Measurements from ENCODE around the gene ZNRF2. TPM values are rescaled to one million over a fixed set of nuclear protein-coding genes. Genes with fewer than 3 reads are reported as not detected.

ZNRF2 gene
- total RNA-seq, 3 donors from 2014 or later (not counting 1 experiment from before 2014, with no cell fraction given), result 35.0 to 43.7 (median 36.3) TPM

DNA sequence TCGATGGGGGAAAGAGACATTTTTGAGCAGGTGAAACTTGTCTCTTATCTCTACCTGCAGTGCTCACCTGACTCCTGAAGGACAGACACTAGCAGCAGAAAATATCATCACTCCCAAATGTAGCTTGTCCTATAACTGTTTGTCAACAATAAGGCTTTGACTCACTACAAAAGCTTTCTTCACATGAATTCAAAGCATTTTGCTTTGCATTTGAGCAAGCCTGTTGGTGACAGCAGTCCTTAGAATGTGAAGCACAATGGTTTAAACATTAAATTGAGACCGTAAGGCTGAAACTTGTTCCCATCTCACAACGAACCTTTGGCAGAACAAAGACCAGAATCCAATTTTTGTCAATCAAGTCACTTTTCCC, 30.6 kb upstream of the ZNRF2 start:
- H3K36me3 ChIP-seq (ENCODE audit: control insufficient read depth, insufficient read depth, low read length), result no peaks in the 10 kb centered on the region
- H3K4me1 ChIP-seq (ENCODE audit: control insufficient read depth, insufficient read depth, low read length), result peaks cover 8% of the 10 kb centered on the region
- H3K9me3 Mint-ChIP-seq, result no peaks in the 10 kb centered on the region
- no peaks in the 10 kb centered on the region for H3K9me3 ChIP-seq (ENCODE audit: control insufficient read depth, insufficient read depth, low read length)
- no peaks in the 10 kb centered on the region for H3K36me3 Mint-ChIP-seq
- no peak overlapping the region for H3K27ac Mint-ChIP-seq
- TF ChIP-seq CTCF (IDR thresholded peaks at IDR 0.05), result no peak
- no peak for ATAC-seq
- WGBS (ENCODE audit: insufficient coverage), result 87% methylated on average over 3 of the region's 3 CpGs
- H3K27ac ChIP-seq (ENCODE audit: low read length), result no peak overlapping the region
- no peak for DNase-seq
- no peak overlapping the region for H3K4me3 Mint-ChIP-seq
- H3K27me3 ChIP-seq (ENCODE audit: control insufficient read depth, insufficient read depth, low read length), result no peaks in the 10 kb centered on the region
- H3K4me1 Mint-ChIP-seq, result peaks cover 13 to 24% of the 10 kb centered on the region in 2 donors
- intact Hi-C loops (cut with micrococcal nuclease), result no loop called here
- H3K27me3 Mint-ChIP-seq (ENCODE audit: low read depth in 2 of 2), result no peaks in the 10 kb centered on the region
- H3K4me3 ChIP-seq (ENCODE audit: low read length), result no peak overlapping the region

DNA sequence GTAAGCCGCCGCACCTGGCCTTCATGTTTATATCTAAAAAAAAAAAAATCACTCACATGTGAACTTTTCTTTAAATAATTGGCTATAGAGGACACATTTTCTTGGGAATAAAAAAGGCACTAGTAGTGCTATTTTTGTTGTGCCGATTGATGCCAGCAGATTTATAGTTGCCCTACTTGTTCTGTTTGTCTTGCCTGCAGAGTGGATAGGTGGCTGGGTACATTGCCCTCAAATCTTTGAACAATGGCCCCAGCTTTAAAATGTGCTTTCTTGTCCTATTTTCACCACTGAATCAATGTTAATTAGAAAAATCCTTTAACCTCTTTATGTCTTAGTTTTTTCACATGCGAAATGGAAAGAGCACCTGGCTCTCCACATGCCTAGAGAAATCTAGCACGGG, 30.1 kb upstream of the ZNRF2 start:
- WGBS (ENCODE audit: insufficient coverage), result 94% methylated on average over 3 of the region's 5 CpGs
- Mint-ChIP-seq H3K36me3 (no peaks in the 10 kb centered on the region), H3K4me1 (peaks cover 13 to 21% of the 10 kb centered on the region in 2 donors), H3K27me3 (ENCODE audit: low read depth in 2 of 2) (no peaks in the 10 kb centered on the region), H3K9me3 (no peaks in the 10 kb centered on the region), H3K27ac (no peak overlapping the region), H3K4me3 (no peak overlapping the region)
- intact Hi-C loops (cut with micrococcal nuclease), result no loop called here
- Histone ChIP-seq H3K36me3 (ENCODE audit: control insufficient read depth, insufficient read depth, low read length) (no peaks in the 10 kb centered on the region), H3K27me3 (ENCODE audit: control insufficient read depth, insufficient read depth, low read length) (no peaks in the 10 kb centered on the region), H3K27ac (ENCODE audit: low read length) (no peak overlapping the region), H3K9me3 (ENCODE audit: control insufficient read depth, insufficient read depth, low read length) (no peaks in the 10 kb centered on the region), H3K4me1 (ENCODE audit: control insufficient read depth, insufficient read depth, low read length) (peaks cover 8% of the 10 kb centered on the region), H3K4me3 (ENCODE audit: low read length) (no peak overlapping the region)
- DNase-seq, result no peak
- ATAC-seq, result no peak
- TF ChIP-seq CTCF (IDR thresholded peaks at IDR 0.05), result no peak

- Histone ChIP-seq H3K9me3 (ENCODE audit: control insufficient read depth, insufficient read depth, low read length) (no peaks in the 10 kb centered on the region), H3K36me3 (ENCODE audit: control insufficient read depth, insufficient read depth, low read length) (no peaks in the 10 kb centered on the region), H3K4me3 (ENCODE audit: low read length) (no peak overlapping the region), H3K27ac (ENCODE audit: low read length) (no peak overlapping the region), H3K27me3 (ENCODE audit: control insufficient read depth, insufficient read depth, low read length) (no peaks in the 10 kb centered on the region), H3K4me1 (ENCODE audit: control insufficient read depth, insufficient read depth, low read length) (peaks cover 4% of the 10 kb centered on the region)
- DNase-seq, result no peak
- Mint-ChIP-seq H3K27ac (no peak overlapping the region), H3K4me1 (peaks cover 10 to 17% of the 10 kb centered on the region in 2 donors), H3K9me3 (no peaks in the 10 kb centered on the region), H3K27me3 (ENCODE audit: low read depth in 2 of 2) (no peaks in the 10 kb centered on the region), H3K4me3 (no peak overlapping the region), H3K36me3 (no peaks in the 10 kb centered on the region)
- intact Hi-C loops (cut with micrococcal nuclease), result no loop called here
- TF ChIP-seq CTCF (IDR thresholded peaks at IDR 0.05), result no peak
- ATAC-seq, result no peak
- WGBS (ENCODE audit: insufficient coverage), result 94% methylated on average over 3 of the region's 4 CpGs
Observed at GRCh38 chr7:30254717-30255063, 29.7 kb upstream of the ZNRF2 start.

DNA sequence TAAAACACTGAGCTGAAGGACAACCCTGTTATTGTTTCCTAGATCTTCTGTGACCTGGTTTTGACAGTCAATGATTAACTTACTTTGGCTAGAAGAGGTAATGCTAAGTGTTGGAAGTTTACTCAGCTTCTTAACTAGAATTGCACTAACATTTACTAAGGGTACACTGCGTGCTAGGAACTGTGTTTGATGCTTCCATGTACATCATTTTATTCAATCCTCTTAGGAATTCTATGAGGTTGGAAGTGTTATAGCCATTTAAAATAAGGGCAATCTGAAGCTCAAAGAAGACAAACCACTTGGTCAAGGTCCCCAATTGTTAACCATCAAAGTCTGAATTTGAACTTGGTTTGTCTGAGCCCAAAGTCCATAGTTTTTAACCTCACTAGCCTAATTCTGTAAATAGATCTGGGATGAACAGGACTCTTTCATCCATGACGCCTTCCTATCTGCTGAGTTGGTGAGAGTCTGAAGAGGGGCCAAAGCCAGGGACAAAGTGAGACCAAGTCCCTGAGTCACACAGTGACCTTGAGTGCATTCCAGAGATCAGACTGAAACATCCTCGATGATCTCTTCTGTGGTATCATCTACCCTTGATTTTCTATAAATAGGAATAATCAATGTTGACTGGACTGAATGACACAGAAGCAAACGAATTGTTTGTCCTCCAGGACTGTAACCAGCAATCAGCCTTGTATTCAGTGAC, 29.2 kb upstream of the ZNRF2 start:
- DNase-seq (no peak), ATAC-seq (no peak)
- Histone ChIP-seq H3K4me1 (ENCODE audit: control insufficient read depth, insufficient read depth, low read length) (peaks cover 3% of the 10 kb centered on the region), H3K9me3 (ENCODE audit: control insufficient read depth, insufficient read depth, low read length) (no peaks in the 10 kb centered on the region), H3K27me3 (ENCODE audit: control insufficient read depth, insufficient read depth, low read length) (no peaks in the 10 kb centered on the region), H3K36me3 (ENCODE audit: control insufficient read depth, insufficient read depth, low read length) (no peaks in the 10 kb centered on the region), H3K27ac (ENCODE audit: low read length) (no peak overlapping the region), H3K4me3 (ENCODE audit: low read length) (no peak overlapping the region)
- intact Hi-C loops (cut with micrococcal nuclease), result no loop called here
- Mint-ChIP-seq H3K27me3 (ENCODE audit: low read depth in 2 of 2) (no peaks in the 10 kb centered on the region), H3K4me3 (no peak overlapping the region), H3K4me1 (peaks cover 5 to 14% of the 10 kb centered on the region in 2 donors), H3K27ac (no peak overlapping the region), H3K36me3 (no peaks in the 10 kb centered on the region), H3K9me3 (no peaks in the 10 kb centered on the region)
- TF ChIP-seq CTCF (IDR thresholded peaks at IDR 0.05), result no peak
- WGBS (ENCODE audit: insufficient coverage), result 97% methylated on average over 3 of the region's 4 CpGs

All from natural killer cell (primary cell).